Natural killer cell treated with Interleukin-12 subunit alpha and Interleukin-12 subunit beta and Interleukin-15 and Interleukin-18, amount 100 ng/mL, for 72 hours (primary cell): ENCODE results near the gene NAA40. TPM values are rescaled to one million over a fixed set of nuclear protein-coding genes. Genes with fewer than 3 reads are reported as not detected.
"Not testable (repeated sequence)": the region's sequence is repeated elsewhere in the genome, so short reads cannot be mapped to it uniquely, and the experiment has no call there.

Experiments used
- ATAC-seq, 2 donors: fragments of 150-1000 bp; cut with Tn5 transposase in 1 of 2; sonication (Bioruptor Pico), chemical (Tn5 transposase) in 1 of 2; 2 replicates each; pipeline ENCODE4 v1.10.0; 2021
- DNase-seq: peaks from one replicate; pipeline ENCODE4 v3.0.0; 2022; ENCODE audit warnings: low spot score
- H3K27ac Mint-ChIP-seq, 2 donors: 1 replicate in 1 of 2; 2 replicates in 1 of 2; pipeline ENCODE4 v1.8.0; 2022; ENCODE audit warnings: mixed read lengths in 2 of 2, mild to moderate bottlenecking in 1 of 2, moderate library complexity in 1 of 2
- H3K27me3 Mint-ChIP-seq, 2 donors: 1 replicate in 1 of 2; 2 replicates in 1 of 2; pipeline ENCODE4 v1.8.0; 2022; ENCODE audit warnings: mixed read lengths in 2 of 2
- H3K36me3 Mint-ChIP-seq: one replicate; pipeline ENCODE4 v1.8.0; 2022; ENCODE audit warnings: mixed read lengths
- H3K4me1 Mint-ChIP-seq, 2 donors: 1 replicate in 1 of 2; 2 replicates in 1 of 2; pipeline ENCODE4 v1.8.0; 2022; ENCODE audit warnings: low read depth in 2 of 2, mixed read lengths in 2 of 2, mild to moderate bottlenecking in 1 of 2
- H3K4me3 Mint-ChIP-seq: one replicate; pipeline ENCODE4 v1.8.0; 2022; ENCODE audit warnings: mixed read lengths
- H3K9me3 Mint-ChIP-seq: 2 replicates; pipeline ENCODE4 v1.8.0; 2022; ENCODE audit warnings: mixed read lengths
- total RNA-seq, 2 donors: library from RNA; stranded (reverse); gene quantifications; one replicate each; pipeline ENCODE4 v1.2.3, GENCODE V29; 2022

Gene NAA40
- total RNA-seq, 2 donors from 2014 or later, result 29.4 to 43.8 TPM

GRCh38 chr11:63939397-63939891 is 642 bp downstream of the NAA40 start:
- Mint-ChIP-seq H3K27ac (peak overlapping the region; percentile 54 to 82), H3K27me3 (no peaks in the 10 kb centered on the region), H3K4me1 (peaks cover 21 to 28% of the 10 kb centered on the region in 2 donors), H3K9me3 (no peaks in the 10 kb centered on the region), H3K4me3 (peak overlapping the region; percentile 94), H3K36me3 (no peaks in the 10 kb centered on the region)
- ATAC-seq (no peak), DNase-seq (no peak)

DNA sequence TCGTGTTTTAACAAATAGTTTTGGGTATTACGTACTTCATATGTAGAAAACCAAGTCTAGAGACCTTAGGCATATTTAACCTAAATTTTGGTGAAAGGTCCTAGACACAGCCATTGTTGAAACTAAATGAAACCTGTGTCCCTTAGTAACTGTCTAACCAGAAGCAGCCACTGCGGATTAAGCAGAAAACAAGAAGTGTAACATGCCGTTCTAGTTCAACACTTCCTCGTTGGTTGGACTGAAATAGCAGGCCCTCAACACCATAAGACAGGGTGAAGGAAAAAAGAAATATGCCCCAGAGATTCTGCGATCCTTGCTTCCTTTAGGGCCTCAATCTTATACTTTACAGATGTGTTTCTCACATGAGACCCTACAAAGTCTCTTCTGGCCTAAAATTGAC is 2.0 kb downstream of the NAA40 start:
- Mint-ChIP-seq H3K9me3 (no peaks in the 10 kb centered on the region), H3K36me3 (no peaks in the 10 kb centered on the region), H3K27me3 (no peaks in the 10 kb centered on the region), H3K4me1 (peaks cover 21 to 28% of the 10 kb centered on the region in 2 donors), H3K27ac (peak overlapping the region; percentile 54 to 82), H3K4me3 (peak overlapping the region; percentile 94)
- DNase-seq, result no peak
- ATAC-seq, result no peak

- no peak for ATAC-seq
- no peak overlapping the region for H3K4me3 Mint-ChIP-seq
These were observed 3.1 kb downstream of the NAA40 start for GRCh38 chr11:63941901-63942300.

GRCh38 chr11:63942803-63943202 is 4.0 kb downstream of the NAA40 start:
- H3K27me3 Mint-ChIP-seq, result no peaks in the 10 kb centered on the region
- no peak overlapping the region for H3K4me3 Mint-ChIP-seq
- DNase-seq (no peak), ATAC-seq (no peak)
- no peaks in the 10 kb centered on the region for H3K36me3 Mint-ChIP-seq
- H3K27ac Mint-ChIP-seq, result no peak overlapping the region
- peaks cover 21 to 25% of the 10 kb centered on the region in 2 donors for H3K4me1 Mint-ChIP-seq
- H3K9me3 Mint-ChIP-seq, result no peaks in the 10 kb centered on the region

More at GRCh38 chr11:63941901-63942300, 3.1 kb downstream of the NAA40 start:
- Mint-ChIP-seq H3K27ac (no peak overlapping the region), H3K36me3 (no peaks in the 10 kb centered on the region), H3K9me3 (no peaks in the 10 kb centered on the region), H3K27me3 (no peaks in the 10 kb centered on the region), H3K4me1 (peaks cover 21 to 28% of the 10 kb centered on the region in 2 donors)
- no peak for DNase-seq

DNA sequence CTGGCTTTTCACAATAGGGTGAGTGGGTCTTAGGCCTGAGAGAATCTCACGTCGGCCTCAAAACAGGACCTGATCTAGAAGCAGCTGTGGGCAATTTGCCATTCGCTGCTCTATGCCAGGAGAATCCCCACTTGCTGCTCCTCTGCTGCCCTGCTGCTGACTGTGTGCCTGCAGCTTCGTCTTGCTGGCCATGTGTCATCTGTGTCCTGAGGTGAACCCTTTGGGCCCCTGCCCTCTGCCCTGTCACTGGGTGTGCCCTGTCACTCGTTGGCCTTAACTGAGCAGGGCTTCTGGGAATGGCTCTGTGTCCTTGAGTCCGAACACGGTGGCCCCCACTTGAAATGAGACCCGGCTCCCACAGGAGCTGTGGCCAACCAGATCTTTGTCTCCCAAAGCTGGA is 6.2 kb downstream of the NAA40 start:
- Mint-ChIP-seq H3K4me1 (peaks cover 11 to 13% of the 10 kb centered on the region in 2 donors), H3K36me3 (no peaks in the 10 kb centered on the region), H3K4me3 (no peak overlapping the region), H3K9me3 (no peaks in the 10 kb centered on the region), H3K27me3 (no peaks in the 10 kb centered on the region), H3K27ac (no peak overlapping the region)
- DNase-seq (no peak), ATAC-seq (peak in 1 of 2 donors; percentile 25)

DNA sequence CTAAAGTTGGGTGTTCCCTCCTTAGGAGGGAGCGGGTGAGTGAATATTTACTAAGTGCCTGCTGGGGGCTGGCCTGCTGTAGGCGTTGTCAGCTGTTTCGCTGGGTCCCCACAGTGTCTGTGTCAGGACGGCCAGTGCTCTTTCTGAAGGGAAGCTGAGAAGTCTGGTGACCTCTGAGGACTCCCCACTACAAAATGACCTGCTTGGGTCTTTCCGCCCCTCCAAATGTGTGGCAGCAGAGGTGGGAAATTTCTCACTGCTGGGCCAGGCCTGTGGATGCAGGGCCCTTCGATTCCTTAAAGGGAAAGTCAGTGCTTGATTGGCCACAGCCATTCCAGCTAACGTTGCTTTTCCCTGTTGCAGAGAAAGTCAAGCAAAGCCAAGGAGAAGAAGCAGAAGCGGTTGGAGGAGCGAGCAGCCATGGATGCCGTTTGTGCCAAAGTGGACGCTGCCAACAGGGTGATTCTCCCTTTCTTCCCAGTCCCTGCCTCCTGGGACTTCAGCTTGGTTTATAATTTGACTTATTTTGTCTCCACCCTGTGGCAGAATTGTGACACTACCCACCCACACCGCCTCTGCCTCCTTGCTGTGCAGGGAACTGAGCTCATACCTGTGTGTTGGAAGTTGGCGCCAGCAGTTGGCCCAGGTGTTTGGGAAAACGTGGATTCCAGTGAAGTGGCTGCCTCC is 6.8 kb downstream of the NAA40 start:
- ATAC-seq (peak; percentile 53 to 69), DNase-seq (no peak)
- Mint-ChIP-seq H3K27ac (no peak overlapping the region), H3K4me3 (no peak overlapping the region), H3K36me3 (no peaks in the 10 kb centered on the region), H3K4me1 (peaks cover 7 to 14% of the 10 kb centered on the region in 2 donors), H3K27me3 (no peaks in the 10 kb centered on the region), H3K9me3 (no peaks in the 10 kb centered on the region)

DNA sequence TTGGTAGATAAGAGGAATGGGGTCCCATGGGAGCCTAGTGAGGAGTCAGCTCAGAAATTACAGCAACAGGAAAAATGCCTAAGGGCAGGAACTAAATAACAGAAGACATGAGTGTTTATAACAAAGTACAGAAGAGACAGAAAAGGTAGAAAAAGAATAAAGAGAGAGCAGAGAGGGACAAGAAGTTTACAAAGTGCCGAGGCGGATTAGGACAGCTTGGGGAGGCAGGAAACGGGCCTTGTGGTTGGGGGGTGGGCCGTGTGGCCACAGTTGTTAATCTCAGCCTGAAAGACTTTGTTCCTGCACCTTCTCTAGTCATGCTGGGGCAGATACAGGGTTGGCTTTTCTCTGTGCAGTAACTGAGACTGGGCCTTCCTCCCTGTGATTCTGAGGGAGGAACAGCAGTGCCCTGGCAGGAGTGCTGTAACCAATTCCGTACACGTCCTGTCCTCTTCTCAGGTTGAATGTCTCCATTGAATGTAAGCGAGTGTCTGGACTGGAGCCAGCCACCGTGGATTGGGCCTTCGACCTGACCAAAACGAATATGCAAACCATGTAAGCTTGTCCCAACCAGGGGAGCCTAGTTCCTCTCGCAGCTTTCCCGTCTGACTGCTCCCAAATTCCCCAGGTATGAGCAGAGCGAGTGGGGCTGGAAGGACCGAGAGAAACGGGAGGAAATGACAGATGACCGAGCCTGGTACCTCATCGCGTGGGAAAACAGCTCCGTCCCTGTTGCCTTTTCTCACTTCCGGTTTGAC is 13.2 kb downstream of the NAA40 start:
- peak overlapping the region; percentile 59 to 75 for H3K27ac Mint-ChIP-seq
- H3K4me3 Mint-ChIP-seq, result peak overlapping the region; percentile 84
- DNase-seq, result peak; percentile 79
- ATAC-seq, result peak; percentile 89 to 94
- H3K36me3 Mint-ChIP-seq, result no peaks in the 10 kb centered on the region
- no peaks in the 10 kb centered on the region for H3K27me3 Mint-ChIP-seq
- peaks cover 31 to 32% of the 10 kb centered on the region in 2 donors for H3K4me1 Mint-ChIP-seq
- H3K9me3 Mint-ChIP-seq, result no peaks in the 10 kb centered on the region

- Mint-ChIP-seq H3K27ac (peak overlapping the region; percentile 59 to 75), H3K4me1 (peaks cover 31 to 32% of the 10 kb centered on the region in 2 donors), H3K4me3 (peak overlapping the region; percentile 84)
These were observed 13.8 kb downstream of the NAA40 start for GRCh38 chr11:63952570-63952969.

GRCh38 chr11:63958008-63958407 is 19.2 kb downstream of the NAA40 start:
- Mint-ChIP-seq H3K4me1 (peaks cover 27% of the 10 kb centered on the region in 2 donors), H3K9me3 (no peaks in the 10 kb centered on the region), H3K27me3 (no peaks in the 10 kb centered on the region), H3K36me3 (no peaks in the 10 kb centered on the region), H3K27ac (peak overlapping the region in 1 of 2 donors; percentile 18), H3K4me3 (no peak overlapping the region)
- ATAC-seq (no peak), DNase-seq (no peak)

More at GRCh38 chr11:63952570-63952969, 13.8 kb downstream of the NAA40 start:
- DNase-seq, result no peak
- ATAC-seq, result no peak
- Mint-ChIP-seq H3K27me3 (no peaks in the 10 kb centered on the region), H3K36me3 (no peaks in the 10 kb centered on the region), H3K9me3 (no peaks in the 10 kb centered on the region)

DNA sequence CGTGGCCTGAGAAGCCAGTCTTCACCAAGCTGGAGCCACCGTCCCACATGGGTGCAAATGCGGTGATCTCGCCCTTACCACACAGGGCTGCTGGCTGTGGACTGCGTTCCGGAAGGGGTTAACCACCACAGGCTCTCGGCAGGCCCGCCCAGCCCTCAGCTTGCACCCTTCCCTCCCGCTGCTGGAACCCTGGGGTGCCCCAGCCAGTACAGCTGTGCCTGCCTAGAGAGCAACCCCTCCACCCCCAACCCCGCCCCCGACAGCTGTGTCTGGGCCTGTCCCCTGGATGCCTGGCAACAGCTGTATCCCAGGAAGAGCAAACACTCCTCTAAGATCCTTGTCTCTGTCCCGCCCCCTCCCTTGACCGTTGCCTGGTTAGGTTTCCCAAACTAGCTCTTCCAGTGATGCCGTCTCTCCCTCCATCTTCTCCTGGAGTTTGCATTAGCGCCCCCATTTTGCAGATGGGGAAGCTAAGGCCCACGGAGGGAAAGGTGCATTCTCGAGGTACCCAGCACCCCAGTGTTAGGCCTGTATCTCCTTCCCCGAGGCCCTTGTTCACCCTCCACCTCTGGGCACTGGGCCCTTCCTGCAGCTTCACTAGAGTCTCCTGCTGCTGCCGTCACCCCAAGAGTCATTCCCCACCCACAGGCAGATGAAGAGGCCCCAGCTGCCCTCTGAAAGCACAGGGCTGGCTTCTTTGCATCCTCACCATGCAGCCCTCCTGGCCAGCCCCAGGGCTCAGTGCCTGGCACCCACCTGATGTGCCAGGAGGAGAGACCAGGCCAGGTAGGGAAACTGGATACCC is 23.0 kb downstream of the NAA40 start:
- peaks cover 15 to 17% of the 10 kb centered on the region in 2 donors for H3K4me1 Mint-ChIP-seq
- H3K27me3 Mint-ChIP-seq, result no peaks in the 10 kb centered on the region
- peak; percentile 76 for DNase-seq
- H3K4me3 Mint-ChIP-seq, result peak overlapping the region; percentile 39
- peak; percentile 88 to 91 for ATAC-seq
- no peaks in the 10 kb centered on the region for H3K9me3 Mint-ChIP-seq
- H3K36me3 Mint-ChIP-seq, result no peaks in the 10 kb centered on the region
- H3K27ac Mint-ChIP-seq, result peak overlapping the region in 1 of 2 donors; percentile 68

- not testable (repeated sequence) for H3K27ac Mint-ChIP-seq, H3K9me3 Mint-ChIP-seq, ATAC-seq
These were observed 25.1 kb downstream of the NAA40 start for GRCh38 chr11:63963895-63964294.

DNA sequence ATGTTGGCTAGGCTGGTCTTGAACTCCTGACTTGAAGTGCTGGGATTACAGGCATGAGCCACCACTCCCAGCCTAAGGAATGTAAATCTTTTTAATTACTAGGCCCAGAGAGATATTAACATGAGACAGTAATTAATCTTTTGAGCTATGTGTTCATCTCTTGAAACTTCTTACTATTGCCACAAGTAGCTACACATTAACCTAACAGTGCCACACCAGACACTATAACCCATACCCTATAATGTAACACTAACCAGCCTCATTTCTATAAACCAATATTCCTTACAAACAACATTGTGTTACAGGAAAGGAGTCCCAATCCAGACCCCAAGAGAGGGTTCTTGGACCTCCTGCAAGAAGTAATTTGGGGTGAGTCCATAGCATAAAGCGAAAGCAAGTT is 27.6 kb downstream of the NAA40 start:
- ATAC-seq (no peak), DNase-seq (no peak)
- Mint-ChIP-seq H3K27me3 (peaks cover 0 to 3% of the 10 kb centered on the region in 2 donors), H3K4me1 (peaks cover 6 to 7% of the 10 kb centered on the region in 2 donors), H3K4me3 (no peak overlapping the region), H3K27ac (no peak overlapping the region), H3K9me3 (no peaks in the 10 kb centered on the region), H3K36me3 (no peaks in the 10 kb centered on the region)

More at GRCh38 chr11:63963895-63964294, 25.1 kb downstream of the NAA40 start:
- H3K4me1 Mint-ChIP-seq, result peaks cover 15 to 17% of the 10 kb centered on the region in 2 donors
- H3K27me3 Mint-ChIP-seq, H3K36me3 Mint-ChIP-seq, DNase-seq, H3K4me3 Mint-ChIP-seq: not testable (repeated sequence)

GRCh38 chr11:63969461-63969860 is 30.7 kb downstream of the NAA40 start:
- Mint-ChIP-seq H3K4me1 (peaks cover 6 to 8% of the 10 kb centered on the region in 2 donors), H3K27ac (no peak overlapping the region), H3K4me3 (no peak overlapping the region), H3K9me3 (no peaks in the 10 kb centered on the region), H3K36me3 (no peaks in the 10 kb centered on the region), H3K27me3 (peaks cover 0 to 3% of the 10 kb centered on the region in 2 donors)
- no peak for DNase-seq
- ATAC-seq, result no peak
